ENCODE results near the gene CENPP.
"Not testable (repeated sequence)": the region's sequence is repeated elsewhere in the genome, so short reads cannot be mapped to it uniquely, and the experiment has no call there.

CENPP gene

DNA sequence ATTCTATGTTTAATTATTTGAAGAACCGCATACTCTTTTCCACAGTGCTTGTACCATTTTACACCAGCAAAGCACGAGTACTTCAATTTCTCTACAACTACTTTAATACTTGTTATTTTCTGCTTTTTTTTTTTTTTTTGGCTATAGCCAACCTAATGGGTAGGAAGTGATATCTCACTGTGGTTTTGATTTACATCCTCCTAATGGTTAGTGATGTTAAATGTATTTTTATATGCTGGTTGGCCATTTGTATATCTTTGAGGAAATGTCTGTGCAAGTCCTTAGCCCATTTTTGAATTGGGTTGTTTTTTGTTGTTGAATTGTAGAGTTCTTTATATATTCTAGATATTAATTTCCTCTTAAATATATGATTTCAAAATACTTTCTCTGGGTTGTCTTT is 56.0 kb downstream of the CENPP start:
- DNase-seq (ENCODE audit: low spot score): no peak

- no peak for DNase-seq (ENCODE audit: low spot score)
Measured at GRCh38 chr9:92384375-92384774, 58.6 kb downstream of the CENPP start.

GRCh38 chr9:92385001-92385400 is 59.2 kb downstream of the CENPP start:
- no peak for DNase-seq (ENCODE audit: low spot score)

- DNase-seq (ENCODE audit: low spot score): no peak
Measured at GRCh38 chr9:92385477-92385876, 59.7 kb downstream of the CENPP start.

DNA sequence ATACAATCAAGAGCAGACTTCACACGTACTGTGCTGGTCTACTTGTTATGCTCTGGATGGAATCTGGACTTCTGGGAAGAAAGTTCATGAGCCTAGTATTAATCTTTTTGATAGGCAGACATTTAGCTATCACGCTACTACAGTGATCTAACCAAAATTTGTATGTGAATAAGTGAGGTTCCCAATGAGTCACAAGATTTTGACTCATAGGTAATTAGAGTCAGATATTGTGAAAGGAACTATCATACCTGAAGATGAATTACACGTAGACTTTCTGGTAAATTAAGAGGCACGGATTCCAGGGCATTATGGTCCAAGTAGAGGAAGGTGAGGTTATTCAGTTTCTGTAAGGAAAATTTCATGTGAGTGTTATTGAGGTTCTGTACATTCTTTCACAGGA is 60.2 kb downstream of the CENPP start:
- no peak for DNase-seq (ENCODE audit: low spot score)

DNA sequence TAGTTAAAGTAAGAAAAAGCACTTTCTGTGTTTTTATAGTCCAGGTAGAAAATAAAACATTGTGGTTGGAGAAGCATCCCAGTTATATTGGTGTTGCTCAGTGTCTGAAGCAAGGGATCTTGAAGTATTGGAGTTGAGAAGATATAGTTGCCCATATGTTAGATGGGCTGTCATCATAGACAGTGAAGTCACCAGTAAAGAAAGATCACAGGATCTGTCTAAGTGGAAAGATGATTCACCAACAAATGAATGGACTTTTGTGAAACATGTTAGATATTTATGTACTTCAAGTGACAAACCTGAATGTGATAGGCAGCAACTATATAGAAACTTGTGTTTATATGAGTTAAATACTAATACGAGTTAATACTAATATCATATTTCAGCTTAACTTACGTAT is 66.9 kb downstream of the CENPP start:
- DNase-seq (ENCODE audit: low spot score): no peak

GRCh38 chr9:92393686-92394085 is 67.9 kb downstream of the CENPP start:
- no peak for DNase-seq (ENCODE audit: low spot score)

GRCh38 chr9:92395617-92396016 is 69.9 kb downstream of the CENPP start:
- DNase-seq (ENCODE audit: low spot score): no peak

- no peak for DNase-seq (ENCODE audit: low spot score)
Measured at GRCh38 chr9:92397853-92398252, 72.1 kb downstream of the CENPP start.

DNA sequence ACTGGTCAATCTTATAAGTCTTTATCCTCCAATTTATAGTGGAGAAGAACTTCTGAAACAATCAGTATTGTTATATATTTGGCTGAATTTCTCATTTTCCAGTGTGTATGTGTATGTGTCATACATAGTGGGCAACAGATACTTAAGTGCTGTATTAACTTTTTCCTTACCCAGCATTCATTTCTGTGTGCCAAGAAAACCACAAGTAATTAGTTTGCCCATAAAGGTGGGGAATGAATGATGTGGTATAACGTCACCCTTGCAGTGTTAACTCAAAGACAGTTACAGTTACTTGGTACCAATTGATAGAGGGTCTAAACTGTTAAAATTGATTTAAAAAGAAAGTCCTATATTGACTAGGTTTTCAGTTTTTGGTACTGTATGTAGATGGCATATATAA is 76.6 kb downstream of the CENPP start:
- no peak for DNase-seq (ENCODE audit: low spot score)

DNA sequence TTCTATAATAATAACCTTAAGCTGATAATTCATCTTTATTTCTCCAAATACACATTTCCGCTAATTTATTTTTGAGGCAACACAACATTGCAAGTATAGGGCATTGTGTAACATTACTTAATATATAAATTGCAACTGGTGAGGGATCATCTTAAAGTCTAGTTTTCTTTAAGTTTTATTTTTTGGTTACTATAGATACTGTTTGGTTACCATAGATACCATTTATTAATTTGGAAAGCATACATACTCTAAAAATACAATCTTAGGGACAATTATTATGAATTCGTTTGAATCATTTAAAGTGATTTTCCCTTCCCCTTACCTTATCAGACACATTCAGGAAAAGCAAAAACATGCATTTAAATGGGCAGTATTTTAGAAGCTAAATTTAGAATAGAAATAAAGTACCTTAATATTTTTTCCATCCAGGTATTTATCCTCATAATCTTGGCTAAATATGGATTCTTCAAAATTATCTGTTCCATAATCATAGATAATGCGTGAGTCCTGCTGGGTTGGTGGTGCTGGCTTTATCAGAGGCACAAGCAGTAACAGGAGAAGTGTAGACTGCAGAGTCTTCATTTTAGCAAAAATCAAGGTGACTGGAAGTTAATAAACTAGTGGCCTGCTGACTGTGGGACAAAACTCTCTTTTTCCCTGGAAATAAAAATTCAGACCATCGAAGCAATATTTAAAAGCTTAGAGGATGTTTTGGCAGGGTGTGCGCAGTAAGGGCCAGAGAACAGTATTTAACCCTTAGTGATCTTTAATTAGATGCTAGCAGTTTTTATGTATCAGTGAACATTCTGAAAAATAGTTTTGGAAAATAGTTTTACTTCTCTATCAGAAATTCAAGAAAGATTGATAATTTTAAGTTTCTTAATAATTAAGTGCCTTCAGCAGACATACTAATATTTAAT is 77.3 kb downstream of the CENPP start:
- no peak for DNase-seq (ENCODE audit: low spot score)

GRCh38 chr9:92404042-92404836 is 78.5 kb downstream of the CENPP start, which contains the start of gene OGN:
Gene OGN, minus strand, starts transcription at chr9:92404578. Its CDS starts 1,171 bp downstream, at chr9:92403407.
- DNase-seq (ENCODE audit: low spot score): no peak

DNA sequence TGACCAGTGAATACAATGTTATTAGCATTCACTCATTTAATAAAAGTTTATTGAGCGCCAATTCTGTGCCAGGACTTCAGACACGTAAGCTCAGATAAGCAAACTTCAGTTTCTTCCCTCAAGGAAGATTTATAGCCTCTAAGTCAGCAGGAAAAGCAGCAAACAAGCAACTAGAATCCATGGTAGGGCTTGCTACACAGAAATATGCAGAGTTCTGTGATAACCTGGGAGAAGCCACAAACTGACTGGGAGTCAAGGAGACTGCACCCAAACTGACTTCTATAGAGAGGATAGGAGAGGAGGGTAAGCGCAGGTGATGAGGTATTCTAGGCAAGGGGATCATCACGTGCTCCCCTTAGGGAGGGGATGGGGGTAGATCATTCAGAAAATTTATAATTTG is 80.1 kb downstream of the CENPP start:
- no peak for DNase-seq (ENCODE audit: low spot score)

- DNase-seq (ENCODE audit: low spot score): no peak
Measured at GRCh38 chr9:92406477-92406876, 80.7 kb downstream of the CENPP start.

GRCh38 chr9:92407818-92408217 is 82.1 kb downstream of the CENPP start:
- DNase-seq (ENCODE audit: low spot score): no peak

DNA sequence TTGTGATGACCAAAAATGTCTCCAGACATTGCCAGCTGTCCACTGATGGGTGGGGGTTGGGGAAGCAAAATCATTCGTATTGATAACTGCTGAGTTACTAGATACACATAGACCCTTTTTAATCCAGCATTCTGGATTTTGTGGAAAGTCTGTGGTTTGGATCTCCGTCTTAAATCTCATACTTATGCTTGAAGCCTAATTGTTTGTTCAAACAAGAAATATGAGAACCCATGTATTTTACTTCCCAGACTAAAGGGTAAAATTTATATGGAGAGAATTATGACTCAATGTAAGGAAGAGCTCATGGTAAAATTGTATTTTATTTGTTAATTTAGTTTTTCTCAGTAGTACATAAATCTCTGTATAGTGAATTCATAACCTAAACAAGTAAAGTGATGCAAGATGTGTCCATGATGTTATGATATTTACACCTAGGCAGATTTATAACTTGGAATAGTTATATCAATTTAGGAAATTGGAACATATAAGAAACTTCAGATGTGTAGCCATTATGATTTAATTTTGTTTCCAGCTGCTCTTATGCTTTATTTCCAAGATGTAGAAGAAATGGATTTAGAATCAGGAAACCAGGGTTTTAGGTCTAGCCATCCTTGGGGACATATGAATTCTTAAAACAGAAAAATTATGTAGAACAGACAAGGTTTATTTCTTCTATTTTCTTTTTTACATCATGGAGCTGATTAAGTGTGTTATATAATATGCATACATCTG is 83.2 kb downstream of the CENPP start:
- no peak for DNase-seq (ENCODE audit: low spot score)

- not testable (repeated sequence) for DNase-seq (ENCODE audit: low spot score)
Measured at GRCh38 chr9:92411157-92411556, 85.4 kb downstream of the CENPP start.

- DNase-seq (ENCODE audit: low spot score): no peak
Measured at GRCh38 chr9:92414566-92414965, 88.8 kb downstream of the CENPP start.

DNA sequence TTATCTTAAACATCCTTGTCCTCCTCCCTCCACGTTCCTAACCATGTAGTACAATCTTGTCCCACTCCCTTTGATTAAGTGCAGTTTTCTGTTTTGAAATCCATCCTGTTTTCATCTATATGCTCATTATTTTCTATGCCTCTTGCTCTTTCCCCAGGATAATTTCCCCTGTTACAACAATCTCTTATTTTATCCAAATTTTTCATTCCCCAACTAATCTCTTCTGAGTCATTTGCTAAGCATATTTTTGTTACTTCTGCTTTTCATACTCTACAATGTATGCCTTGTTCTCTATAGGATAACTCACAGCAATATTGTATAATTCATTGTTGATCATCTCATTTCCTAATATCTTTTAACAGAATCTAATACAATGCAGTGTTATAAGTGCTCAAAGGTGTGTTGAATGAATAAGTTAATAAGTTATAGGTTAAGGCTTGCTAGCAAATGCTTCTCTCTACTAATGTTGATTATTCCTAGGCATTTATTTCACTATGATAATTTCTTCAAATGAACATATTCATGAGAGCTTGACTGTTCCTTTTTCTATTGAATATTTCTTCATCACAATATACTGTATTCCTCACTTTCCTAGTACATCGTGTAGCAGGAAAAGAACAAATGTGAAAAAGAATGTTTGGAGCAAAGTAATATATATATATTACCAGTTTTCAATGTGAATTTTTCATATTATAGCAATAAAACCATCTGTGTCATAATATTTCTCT is 97.0 kb downstream of the CENPP start:
- DNase-seq (ENCODE audit: low spot score): no peak

DNA sequence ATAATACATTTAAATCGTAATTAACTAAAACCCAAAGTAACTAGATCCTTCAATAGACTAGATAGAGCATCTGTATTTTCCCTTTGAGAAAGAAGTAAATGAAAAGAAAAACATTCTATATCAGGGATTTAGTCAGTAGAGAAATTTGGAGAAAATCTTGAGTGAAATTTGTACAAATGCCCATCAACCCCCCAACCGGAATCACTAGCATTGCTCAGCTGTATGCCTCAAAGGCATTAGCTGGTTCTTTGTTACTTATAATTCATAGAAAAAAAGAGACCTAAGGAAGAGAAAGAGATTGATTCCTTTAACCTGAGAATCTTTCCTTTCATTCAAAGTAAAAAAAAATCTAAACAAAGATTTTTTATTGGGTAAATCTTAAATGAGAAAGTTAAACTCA is 97.9 kb downstream of the CENPP start:
- no peak for DNase-seq (ENCODE audit: low spot score)

DNA sequence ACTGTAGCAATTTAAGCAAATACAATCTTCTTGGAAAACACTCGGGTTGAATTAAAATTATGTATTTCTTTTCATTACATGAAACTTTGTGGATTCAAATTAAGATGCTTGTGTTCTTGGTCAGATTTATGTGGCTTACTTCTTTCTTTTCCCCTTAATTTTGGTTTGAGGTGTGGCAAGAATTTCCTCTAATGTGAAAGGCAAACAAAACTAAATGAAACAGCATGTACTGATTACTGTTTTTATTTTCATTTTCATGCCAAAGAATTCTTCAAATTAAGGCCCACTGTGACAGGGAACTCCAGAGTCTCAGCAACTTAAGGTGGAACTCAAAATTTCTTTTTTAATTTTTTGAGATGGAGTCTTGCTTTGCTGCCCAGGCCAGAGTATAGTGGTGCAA is 98.6 kb downstream of the CENPP start, which contains the start of gene OMD:
Gene OMD (minus strand): TSS at position 132 of the 400 bp plus-strand sequence. CDS start 6,913 bp downstream, outside the sequence.
- no peak for DNase-seq (ENCODE audit: low spot score)

- DNase-seq (ENCODE audit: low spot score): no peak
Measured at GRCh38 chr9:92425474-92425873, 99.7 kb downstream of the CENPP start.

All from SW480 (cell line).